Activated CD4-positive, alpha-beta T cell treated with anti-CD3 and anti-CD28 coated beads for 36 hours (primary cell): Measurements from ENCODE around the gene OR4N5. TPM values are rescaled to one million over a fixed set of nuclear protein-coding genes. Genes with fewer than 3 reads are reported as not detected.
"Not testable (repeated sequence)": the region's sequence is repeated elsewhere in the genome, so short reads cannot be mapped to it uniquely, and the experiment has no call there.

Source experiments
- ATAC-seq: fragments of 200-7000 bp; cut with Tn5 transposase; one replicate; pipeline ENCODE4 v1.10.0; 2021; ENCODE audit warnings: mild to moderate bottlenecking, moderate library complexity
- CTCF ChIA-PET: fragments of 350-600 bp; sonication (Branson Sonifier 250); formaldehyde crosslinking; loops from one replicate; lab custom pipeline; 2021; ENCODE audit warnings: antibody characterized with exemption; lab: Charles Lee
- POLR2A ChIA-PET: fragments of 350-600 bp; sonication (Branson Sonifier 250); formaldehyde crosslinking; loops from one replicate; lab custom pipeline; 2021; ENCODE audit warnings: antibody characterized with exemption, inconsistent platforms; lab: Charles Lee
- DNase-seq: peaks from one replicate; pipeline ENCODE4 v3.0.0-alpha.2; 2020
- H3K27ac Mint-ChIP-seq: one replicate; pipeline ENCODE4 v1.8.0; 2021; ENCODE audit warnings: mixed read lengths
- H3K27me3 Mint-ChIP-seq: one replicate; pipeline ENCODE4 v1.8.0; 2021; ENCODE audit warnings: mixed read lengths
- H3K36me3 Mint-ChIP-seq: one replicate; pipeline ENCODE4 v1.8.0; 2021; ENCODE audit warnings: low read depth, mixed read lengths
- H3K4me1 Mint-ChIP-seq: one replicate; pipeline ENCODE4 v1.8.0; 2021; ENCODE audit warnings: mixed read lengths
- H3K4me3 Mint-ChIP-seq: one replicate; pipeline ENCODE4 v1.8.0; 2021; ENCODE audit warnings: mild to moderate bottlenecking, moderate library complexity, mixed read lengths
- H3K9me3 Mint-ChIP-seq: one replicate; pipeline ENCODE4 v1.8.0; 2021; ENCODE audit warnings: low read depth, mixed read lengths
- intact Hi-C, 2 experiments: fragments of 100-400 bp; cut with DNase I in 1 of 2; cut with micrococcal nuclease in 1 of 2; formaldehyde crosslinking; loops; one replicate each; pipeline versions ENCODE4 v1.14.2 to v1.15.1; 2022 to 2024; cut with DNase I, micrococcal nuclease
- total RNA-seq, 2 experiments: library from RNA; stranded (reverse); gene quantifications; one replicate each; pipeline ENCODE4 v1.2.3, GENCODE V29; 2021

OR4N5 gene
- total RNA-seq, 2 experiments from 2014 or later = not detected

GRCh38 chr14:20169852-20170251 is 31.2 kb downstream of the OR4N5 start:
- H3K9me3 Mint-ChIP-seq, intact Hi-C loops, DNase-seq, H3K27me3 Mint-ChIP-seq, H3K36me3 Mint-ChIP-seq, ATAC-seq, H3K4me1 Mint-ChIP-seq, POLR2A ChIA-PET, H3K27ac Mint-ChIP-seq, H3K4me3 Mint-ChIP-seq: not testable (repeated sequence)
- CTCF ChIA-PET = interaction anchor here (0.6 kb wide), 1 partner anchor 598 kb away, joined by 3 read pairs; no protein-coding TSS in a partner anchor

DNA sequence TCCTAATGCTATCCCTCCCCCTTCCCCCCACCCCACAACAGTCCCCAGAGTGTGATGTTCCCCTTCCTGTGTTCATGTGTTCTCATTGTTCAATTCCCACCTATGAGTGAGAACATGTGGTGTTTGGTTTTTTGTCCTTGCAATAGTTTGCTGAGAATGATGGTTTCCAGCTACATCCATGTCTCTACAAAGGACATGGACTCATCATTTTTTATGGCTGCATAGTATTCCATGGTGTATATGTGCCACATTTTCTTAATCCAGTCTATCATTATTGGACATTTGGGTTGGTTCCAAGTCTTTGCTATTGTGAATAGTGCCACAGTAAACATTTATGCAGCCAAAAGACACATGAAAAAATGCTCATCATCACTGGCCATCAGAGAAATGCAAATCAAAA is 35.6 kb downstream of the OR4N5 start:
- H3K4me3 Mint-ChIP-seq, ATAC-seq, H3K36me3 Mint-ChIP-seq, H3K9me3 Mint-ChIP-seq, H3K27me3 Mint-ChIP-seq, POLR2A ChIA-PET, H3K27ac Mint-ChIP-seq, H3K4me1 Mint-ChIP-seq, CTCF ChIA-PET, DNase-seq, intact Hi-C loops: not testable (repeated sequence)

DNA sequence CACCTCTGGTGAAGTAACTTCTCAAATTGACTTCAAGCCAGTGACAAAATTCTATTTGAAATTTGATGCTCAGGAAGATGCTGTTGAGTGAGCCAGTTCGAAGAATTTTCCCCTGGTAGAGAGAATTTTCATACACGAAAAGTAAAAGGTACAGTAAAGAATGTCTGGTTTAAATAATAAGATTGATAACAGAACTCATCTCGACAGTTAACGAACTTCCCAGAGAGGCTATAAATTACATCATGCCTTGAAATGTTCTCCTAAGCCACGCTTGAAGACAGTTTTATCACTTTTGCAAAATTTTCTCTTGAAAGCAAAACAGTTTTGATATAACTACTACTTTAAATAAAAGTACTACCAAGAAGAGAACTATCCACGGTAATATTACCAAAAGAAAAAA is 37.7 kb downstream of the OR4N5 start:
- no peak overlapping the region for H3K27ac Mint-ChIP-seq
- no peaks in the 10 kb centered on the region for H3K36me3 Mint-ChIP-seq
- H3K4me1 Mint-ChIP-seq = no peaks in the 10 kb centered on the region
- H3K4me3 Mint-ChIP-seq = no peak overlapping the region
- no peak for DNase-seq
- ChIA-PET POLR2A (no interaction called here), CTCF (no interaction called here)
- peaks cover 3% of the 10 kb centered on the region for H3K27me3 Mint-ChIP-seq
- intact Hi-C loops = no loop called here
- ATAC-seq = no peak
- no peaks in the 10 kb centered on the region for H3K9me3 Mint-ChIP-seq

- H3K4me3 Mint-ChIP-seq = no peak overlapping the region
- ATAC-seq (no peak), DNase-seq (no peak)
- CTCF ChIA-PET = no interaction called here
- POLR2A ChIA-PET = interaction anchor here (0.6 kb wide), 1 partner anchor 1205 kb away, joined by 4 read pairs; no protein-coding TSS in a partner anchor
- no peak overlapping the region for H3K27ac Mint-ChIP-seq
- no peaks in the 10 kb centered on the region for H3K36me3 Mint-ChIP-seq
- no peaks in the 10 kb centered on the region for H3K9me3 Mint-ChIP-seq
- peaks cover 4% of the 10 kb centered on the region for H3K27me3 Mint-ChIP-seq
- intact Hi-C loops = no loop called here
- H3K4me1 Mint-ChIP-seq = no peaks in the 10 kb centered on the region
Observed at GRCh38 chr14:20177433-20177974, 38.9 kb downstream of the OR4N5 start.

GRCh38 chr14:20179218-20179617 is 40.6 kb downstream of the OR4N5 start:
- Mint-ChIP-seq H3K27me3 (peaks cover 4% of the 10 kb centered on the region), H3K4me1 (no peaks in the 10 kb centered on the region), H3K9me3 (no peaks in the 10 kb centered on the region), H3K36me3 (no peaks in the 10 kb centered on the region), H3K4me3 (no peak overlapping the region), H3K27ac (no peak overlapping the region)
- ChIA-PET POLR2A (no interaction called here), CTCF (interaction anchor here (0.7 kb wide), 1 partner anchor 12 kb away, joined by 3 read pairs; no protein-coding TSS in a partner anchor)
- no peak for DNase-seq
- no peak for ATAC-seq
- intact Hi-C loops = no loop called here

- intact Hi-C loops = no loop called here
- H3K4me3 Mint-ChIP-seq = no peak overlapping the region
- H3K9me3 Mint-ChIP-seq = no peaks in the 10 kb centered on the region
- CTCF ChIA-PET = interaction anchor here (0.7 to 1.1 kb wide), 2 partner anchors 12 kb away, joined by 3 to 5 read pairs; no protein-coding TSS in a partner anchor
- peaks cover 4% of the 10 kb centered on the region for H3K27me3 Mint-ChIP-seq
- no peak overlapping the region for H3K27ac Mint-ChIP-seq
- POLR2A ChIA-PET = no interaction called here
- H3K36me3 Mint-ChIP-seq = no peaks in the 10 kb centered on the region
- ATAC-seq = no peak
- DNase-seq = no peak
- H3K4me1 Mint-ChIP-seq = no peaks in the 10 kb centered on the region
Observed at GRCh38 chr14:20179880-20180279, 41.3 kb downstream of the OR4N5 start.

- POLR2A ChIA-PET = no interaction called here
- Mint-ChIP-seq H3K4me1 (no peaks in the 10 kb centered on the region), H3K27ac (no peak overlapping the region), H3K27me3 (peaks cover 6% of the 10 kb centered on the region), H3K36me3 (no peaks in the 10 kb centered on the region), H3K9me3 (no peaks in the 10 kb centered on the region), H3K4me3 (no peak overlapping the region)
- CTCF ChIA-PET = interaction anchor here (1.1 kb wide), 1 partner anchor 12 kb away, joined by 5 read pairs; no protein-coding TSS in a partner anchor
- ATAC-seq (no peak), DNase-seq (no peak)
- intact Hi-C loops = no loop called here
Observed at GRCh38 chr14:20180486-20180885, 41.9 kb downstream of the OR4N5 start.

- intact Hi-C loops = no loop called here
- Mint-ChIP-seq H3K9me3 (no peaks in the 10 kb centered on the region), H3K27me3 (peaks cover 9% of the 10 kb centered on the region), H3K36me3 (no peaks in the 10 kb centered on the region), H3K4me1 (no peaks in the 10 kb centered on the region), H3K27ac (no peak overlapping the region), H3K4me3 (no peak overlapping the region)
- ChIA-PET POLR2A (no interaction called here), CTCF (no interaction called here)
- DNase-seq = no peak
- ATAC-seq = no peak
Observed at GRCh38 chr14:20184181-20184580, 45.6 kb downstream of the OR4N5 start.

DNA sequence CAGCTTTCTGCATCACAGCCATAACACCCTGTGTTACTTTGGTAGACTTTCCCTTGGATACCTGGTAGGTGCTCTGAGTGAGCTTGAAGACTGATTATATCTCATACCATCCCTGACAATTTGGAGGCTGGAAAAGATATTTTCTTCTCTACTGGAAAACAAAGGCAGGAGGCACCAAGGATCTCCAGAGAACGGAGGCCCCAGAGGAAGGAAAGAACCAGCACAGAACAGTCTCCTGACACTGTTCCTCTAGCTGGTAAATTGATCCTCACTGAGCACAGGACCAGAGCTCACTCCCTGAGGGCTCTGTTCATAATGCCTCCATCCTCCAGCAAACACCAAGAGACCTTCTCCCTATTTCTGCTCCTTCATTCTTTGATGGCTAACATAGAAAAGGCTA is 52.0 kb downstream of the OR4N5 start, which contains the start of gene OR11G2:
Gene OR11G2 (plus strand): TSS at position 301 of the 400 bp plus-strand sequence. CDS start 6,542 bp downstream, outside the sequence.
- CTCF ChIA-PET = interaction anchor here (0.7 kb wide), 1 partner anchor 59 kb away, joined by 3 read pairs; no protein-coding TSS in a partner anchor
- H3K27ac Mint-ChIP-seq = no peak within 1 kb of the TSS
- POLR2A ChIA-PET = no interaction called here

DNA sequence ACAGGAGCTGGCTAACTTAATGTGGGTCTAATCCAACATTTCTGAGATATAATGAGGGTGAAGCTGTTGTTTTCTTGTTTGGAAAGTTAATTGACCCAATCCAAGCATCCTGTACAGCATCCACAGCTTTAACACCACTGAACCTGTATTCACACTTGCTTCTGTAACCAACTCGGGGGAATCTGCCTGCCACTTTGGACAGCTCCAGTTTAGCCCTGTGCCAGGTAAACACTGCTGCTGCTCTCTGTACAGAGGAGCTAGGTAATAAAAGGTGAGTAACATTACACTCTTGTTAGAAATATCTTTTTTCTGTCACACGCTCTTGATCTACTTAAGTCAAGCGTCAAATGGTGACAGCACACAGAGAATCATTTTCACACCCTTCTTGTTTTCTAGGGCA is 52.8 kb downstream of the OR4N5 start:
- no peaks in the 10 kb centered on the region for H3K9me3 Mint-ChIP-seq
- ChIA-PET POLR2A (no interaction called here), CTCF (interaction anchor here (0.8 to 1.5 kb wide), 2 partner anchors 11 to 12 kb away, joined by 3 to 5 read pairs; no protein-coding TSS in a partner anchor)
- ATAC-seq = no peak
- intact Hi-C loops = no loop called here
- H3K36me3 Mint-ChIP-seq = no peaks in the 10 kb centered on the region
- no peak overlapping the region for H3K27ac Mint-ChIP-seq
- H3K27me3 Mint-ChIP-seq = peaks cover 11% of the 10 kb centered on the region
- DNase-seq = no peak
- H3K4me1 Mint-ChIP-seq = no peaks in the 10 kb centered on the region
- H3K4me3 Mint-ChIP-seq = no peak overlapping the region

More for the DNA sequence above, 52.0 kb downstream of the OR4N5 start, which contains the start of gene OR11G2:
- intact Hi-C loops = no loop called here
- ATAC-seq (no peak), DNase-seq (no peak)
- Mint-ChIP-seq H3K36me3 (no peaks in the 10 kb centered on the region), H3K9me3 (no peaks in the 10 kb centered on the region), H3K4me1 (no peaks in the 10 kb centered on the region), H3K4me3 (no peak within 1 kb of the TSS), H3K27me3 (peaks cover 9% of the 10 kb centered on the region)

- intact Hi-C loops = no loop called here
- H3K36me3 Mint-ChIP-seq = no peaks in the 10 kb centered on the region
- H3K4me1 Mint-ChIP-seq = no peaks in the 10 kb centered on the region
- ChIA-PET POLR2A (no interaction called here), CTCF (no interaction called here)
- peaks cover 10% of the 10 kb centered on the region for H3K27me3 Mint-ChIP-seq
- DNase-seq (no peak), ATAC-seq (no peak)
- no peaks in the 10 kb centered on the region for H3K9me3 Mint-ChIP-seq
- H3K4me3 Mint-ChIP-seq = no peak overlapping the region
- no peak overlapping the region for H3K27ac Mint-ChIP-seq
Observed at GRCh38 chr14:20194101-20194500, 55.5 kb downstream of the OR4N5 start.
